NCI-H2171 (cell line): Measurements from ENCODE around the gene FAM83F.

ENCODE experiments used
- DNase-seq: peaks from one replicate; lab custom pipeline; 2025; lab: John Stamatoyannopoulos, UW

The FAM83F gene

GRCh38 chr22:39995393-39996252 is 869 bp downstream of the FAM83F start:
- no peak for DNase-seq

GRCh38 chr22:39996732-39997131 is 2.0 kb downstream of the FAM83F start:
- DNase-seq: no peak

GRCh38 chr22:39997421-39997820 is 2.7 kb downstream of the FAM83F start:
- no peak for DNase-seq

- no peak for DNase-seq
These were observed 3.4 kb downstream of the FAM83F start for GRCh38 chr22:39997939-39998726.

GRCh38 chr22:39999144-39999757 is 4.5 kb downstream of the FAM83F start:
- DNase-seq: no peak

GRCh38 chr22:40000171-40000570 is 5.4 kb downstream of the FAM83F start:
- no peak for DNase-seq

- DNase-seq: no peak
These were observed 6.4 kb downstream of the FAM83F start for GRCh38 chr22:40001106-40001505.

- no peak for DNase-seq
These were observed 7.2 kb downstream of the FAM83F start for GRCh38 chr22:40001800-40002577.

- peak; percentile 20 for DNase-seq
These were observed 8.4 kb downstream of the FAM83F start for GRCh38 chr22:40002935-40003715.

- peak; percentile 71 for DNase-seq
These were observed 10.1 kb downstream of the FAM83F start for GRCh38 chr22:40004836-40005235.

GRCh38 chr22:40006641-40007040 is 11.9 kb downstream of the FAM83F start:
- no peak for DNase-seq

GRCh38 chr22:40007853-40008710 is 13.3 kb downstream of the FAM83F start:
- DNase-seq: no peak

GRCh38 chr22:40008726-40009291 is 14.1 kb downstream of the FAM83F start:
- DNase-seq: no peak

- DNase-seq: no peak
These were observed 14.6 kb downstream of the FAM83F start for GRCh38 chr22:40009292-40009774.

- peak; percentile 79 for DNase-seq
These were observed 15.4 kb downstream of the FAM83F start for GRCh38 chr22:40009951-40010671.

- DNase-seq: no peak
These were observed 16.0 kb downstream of the FAM83F start for GRCh38 chr22:40010746-40011145.

GRCh38 chr22:40014667-40015248 is 20.0 kb downstream of the FAM83F start:
- DNase-seq: no peak

GRCh38 chr22:40015358-40015976 is 20.7 kb downstream of the FAM83F start:
- no peak for DNase-seq
